Left ventricle myocardium inferior (tissue), 1 donor: ENCODE data around the gene SLC8A1. TPM values are rescaled to one million over a fixed set of nuclear protein-coding genes. Genes with fewer than 3 reads are reported as not detected.

ENCODE experiments used
- DNase-seq: peaks from one replicate; pipeline ENCODE4 v3.0.0-alpha.2; 2020
- H3K27ac ChIP-seq: fragments of 200-600 bp; replicated peaks from 2 replicates; pipeline ENCODE4 v1.8.0; 2021
- H3K27me3 ChIP-seq: fragments of 200-600 bp; 2 replicates; pipeline ENCODE4 v1.8.0; 2021; ENCODE audit warnings: low read depth
- H3K36me3 ChIP-seq: fragments of 200-600 bp; 2 replicates; pipeline ENCODE4 v1.8.0; 2021
- H3K4me1 ChIP-seq: fragments of 200-600 bp; 2 replicates; pipeline ENCODE4 v1.8.0; 2021
- H3K4me3 ChIP-seq: fragments of 200-600 bp; 2 replicates; pipeline ENCODE4 v1.8.0; 2021; ENCODE audit warnings: mild to moderate bottlenecking, moderate library complexity
- H3K9me3 ChIP-seq: fragments of 200-600 bp; replicated peaks from 2 replicates; pipeline ENCODE4 v1.8.0; 2021
- intact Hi-C: fragments of 100-400 bp; cut with micrococcal nuclease; formaldehyde crosslinking; loops from one replicate; pipeline ENCODE4 v1.11.0; 2022
- total RNA-seq: library from RNA; stranded (reverse); fragmentation: NEBNext Ultra II Directional; extraction: Animal tissue kit (Norgen Biotek cat#: 25700); gene quantifications from one replicate; pipeline ENCODE4 v1.2.1, GENCODE V29; 2021
- TF ChIP-seq, protein P1 (sequence below): fragments of 200-600 bp; IDR thresholded peaks from 2 replicates; pipeline ENCODE4 v1.8.0; 2021; ENCODE audit warnings: antibody characterized with exemption, mild to moderate bottlenecking, borderline replicate concordance
- donor health status: DM: no; HTN: yes; CAD: no; lungs with severe emphysema.

The SLC8A1 gene
- total RNA-seq, 1 donor from 2014 or later: 990 TPM

GRCh38 chr2:40434731-40435271 lies 17.1 kb downstream of the SLC8A1 start:
- Histone ChIP-seq H3K4me1 (peaks cover 99% of the 10 kb centered on the region), H3K9me3 (no peaks in the 10 kb centered on the region), H3K27ac (peak overlapping the region; percentile 64), H3K4me3 (no peak overlapping the region), H3K36me3 (peaks cover 2% of the 10 kb centered on the region), H3K27me3 (no peaks in the 10 kb centered on the region)
- intact Hi-C loops: no loop called here
- DNase-seq: no peak
- TF ChIP-seq, protein P1, sequence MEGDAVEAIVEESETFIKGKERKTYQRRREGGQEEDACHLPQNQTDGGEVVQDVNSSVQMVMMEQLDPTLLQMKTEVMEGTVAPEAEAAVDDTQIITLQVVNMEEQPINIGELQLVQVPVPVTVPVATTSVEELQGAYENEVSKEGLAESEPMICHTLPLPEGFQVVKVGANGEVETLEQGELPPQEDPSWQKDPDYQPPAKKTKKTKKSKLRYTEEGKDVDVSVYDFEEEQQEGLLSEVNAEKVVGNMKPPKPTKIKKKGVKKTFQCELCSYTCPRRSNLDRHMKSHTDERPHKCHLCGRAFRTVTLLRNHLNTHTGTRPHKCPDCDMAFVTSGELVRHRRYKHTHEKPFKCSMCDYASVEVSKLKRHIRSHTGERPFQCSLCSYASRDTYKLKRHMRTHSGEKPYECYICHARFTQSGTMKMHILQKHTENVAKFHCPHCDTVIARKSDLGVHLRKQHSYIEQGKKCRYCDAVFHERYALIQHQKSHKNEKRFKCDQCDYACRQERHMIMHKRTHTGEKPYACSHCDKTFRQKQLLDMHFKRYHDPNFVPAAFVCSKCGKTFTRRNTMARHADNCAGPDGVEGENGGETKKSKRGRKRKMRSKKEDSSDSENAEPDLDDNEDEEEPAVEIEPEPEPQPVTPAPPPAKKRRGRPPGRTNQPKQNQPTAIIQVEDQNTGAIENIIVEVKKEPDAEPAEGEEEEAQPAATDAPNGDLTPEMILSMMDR: no peak

DNA sequence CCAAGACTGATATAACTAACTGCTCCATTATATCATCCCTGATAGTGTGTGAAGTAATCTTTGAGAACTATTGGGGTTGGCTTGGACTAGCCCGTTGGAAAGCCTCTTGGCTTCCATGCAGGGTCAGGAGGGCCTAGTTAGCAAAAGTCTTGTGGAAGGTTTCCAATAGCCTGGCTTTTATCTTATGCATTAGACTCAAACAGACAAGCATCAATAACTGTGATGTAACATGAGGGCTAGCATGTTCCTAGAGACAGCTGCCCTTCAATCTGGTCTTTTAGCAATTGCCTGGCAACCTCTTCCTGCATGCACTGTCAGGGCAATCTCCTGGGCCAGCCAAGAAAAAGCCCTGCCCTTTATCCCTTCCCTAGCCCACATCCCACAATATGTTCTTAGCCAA lies 18.2 kb downstream of the SLC8A1 start:
- H3K27ac ChIP-seq: peak overlapping the region; percentile 64

DNA sequence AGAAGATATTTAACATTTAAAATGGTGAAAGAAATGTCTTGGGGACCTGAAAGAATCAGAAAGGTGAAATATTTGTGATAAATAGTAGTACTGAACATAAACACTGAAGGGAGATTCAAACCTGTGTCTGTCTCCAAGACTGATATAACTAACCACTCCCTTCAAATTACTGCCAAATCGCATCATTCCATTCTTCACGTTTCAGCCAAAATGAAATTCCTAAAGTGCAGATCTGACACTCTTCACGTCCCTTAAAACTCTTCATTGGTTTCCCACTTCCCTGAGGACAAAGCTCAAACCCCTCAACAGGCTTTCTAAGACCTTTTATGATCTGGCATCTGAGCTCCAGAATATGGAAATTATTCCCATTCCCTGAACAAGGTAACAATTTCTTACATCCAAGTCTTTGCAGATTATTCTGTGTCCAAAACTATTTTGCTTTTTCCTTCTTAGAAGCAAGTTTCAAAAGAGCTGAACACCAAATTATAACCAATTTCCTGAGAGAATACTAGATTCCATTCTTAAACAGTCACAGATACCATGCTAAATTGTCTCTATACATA lies 18.9 kb downstream of the SLC8A1 start:
- DNase-seq: no peak
- peaks cover 12% of the 10 kb centered on the region for H3K36me3 ChIP-seq
- peak overlapping the region; percentile 64 for H3K27ac ChIP-seq
- no peaks in the 10 kb centered on the region for H3K27me3 ChIP-seq
- H3K4me3 ChIP-seq: no peak overlapping the region
- H3K9me3 ChIP-seq: no peaks in the 10 kb centered on the region
- intact Hi-C loops: no loop called here
- TF ChIP-seq, protein P1: no peak
- H3K4me1 ChIP-seq: peaks cover 99% of the 10 kb centered on the region

More for the DNA sequence above, 18.2 kb downstream of the SLC8A1 start:
- Histone ChIP-seq H3K36me3 (peaks cover 7% of the 10 kb centered on the region), H3K4me3 (no peak overlapping the region), H3K9me3 (no peaks in the 10 kb centered on the region), H3K27me3 (no peaks in the 10 kb centered on the region), H3K4me1 (peaks cover 99% of the 10 kb centered on the region)
- TF ChIP-seq, protein P1: no peak
- intact Hi-C loops: no loop called here
- no peak for DNase-seq

DNA sequence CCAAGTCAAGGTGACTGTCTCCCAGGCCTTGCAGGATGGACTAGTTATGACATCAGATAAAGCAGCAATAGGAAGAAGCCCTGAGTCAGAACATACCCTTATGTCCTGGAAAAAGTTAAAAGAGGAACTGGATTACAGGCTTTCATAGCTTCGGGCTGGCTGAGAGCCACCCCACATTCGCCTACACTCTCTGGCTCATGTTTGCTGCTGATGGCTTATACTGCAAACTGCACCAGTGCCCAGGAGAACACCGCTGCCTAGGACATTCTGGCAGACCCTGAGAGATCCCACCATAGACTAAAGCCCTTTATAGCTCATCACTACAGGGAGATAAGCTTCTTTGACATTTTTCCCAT lies 20.3 kb downstream of the SLC8A1 start:
- Histone ChIP-seq H3K27ac (peak overlapping the region; percentile 71), H3K4me3 (no peak overlapping the region), H3K27me3 (no peaks in the 10 kb centered on the region), H3K4me1 (peaks cover 99% of the 10 kb centered on the region), H3K9me3 (no peaks in the 10 kb centered on the region), H3K36me3 (peaks cover 15% of the 10 kb centered on the region)
- peak; percentile 58 for DNase-seq
- TF ChIP-seq, protein P1: no peak
- intact Hi-C loops: no loop called here

GRCh38 chr2:40430776-40431599 lies 20.9 kb downstream of the SLC8A1 start:
- intact Hi-C loops: no loop called here
- H3K27me3 ChIP-seq: no peaks in the 10 kb centered on the region
- peaks cover 98% of the 10 kb centered on the region for H3K4me1 ChIP-seq
- H3K4me3 ChIP-seq: no peak overlapping the region
- H3K9me3 ChIP-seq: no peaks in the 10 kb centered on the region
- H3K36me3 ChIP-seq: peaks cover 15% of the 10 kb centered on the region
- H3K27ac ChIP-seq: peak overlapping the region; percentile 71
- no peak for DNase-seq
- TF ChIP-seq, protein P1: no peak
